ENCODE data around the gene LDAH. TPM values are rescaled to one million over a fixed set of nuclear protein-coding genes. Genes with fewer than 3 reads are reported as not detected.

The LDAH gene
- total and polyA plus RNA-seq, 2 donors (not counting 3 experiments of a cell fraction or from before 2014, with no cell fraction given), result 12.3 to 24.0 TPM

DNA sequence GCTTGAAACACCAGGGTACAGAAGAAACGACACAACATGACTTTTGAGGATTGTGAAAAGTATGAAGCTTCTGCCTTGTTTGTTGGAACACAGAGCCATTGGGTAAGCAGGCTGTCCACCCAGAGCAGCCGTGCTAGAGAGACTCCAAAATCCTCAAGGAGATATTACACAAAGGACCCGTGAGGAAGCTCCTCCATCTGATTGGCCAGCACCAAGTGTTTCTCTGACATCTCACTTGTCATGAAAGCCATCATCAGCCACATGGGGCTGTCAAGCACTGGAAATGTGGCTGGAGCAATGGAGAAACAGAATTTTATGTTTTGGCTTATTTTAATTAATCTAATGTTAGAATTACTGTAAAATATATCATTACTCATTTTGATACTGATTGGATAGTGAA, 29.8 kb upstream of the LDAH start:
- H4K20me1 ChIP-seq (replicated peaks; ENCODE audit: control insufficient read depth, extremely low read depth, insufficient read depth, low read length), result no peaks in the 10 kb centered on the region
- no peaks in the 10 kb centered on the region for H3K9me1 ChIP-seq (replicated peaks; ENCODE audit: control insufficient read depth, extremely low read depth, insufficient read depth, low read length)
- no peak for DNase-seq (ENCODE audit: low read depth, low spot score)
- ChIA-PET CTCF (no interaction called here), POLR2A (no interaction called here)
- no peak overlapping the region for H2AFZ ChIP-seq (ENCODE audit: low read depth, low read length)
- no peaks in the 10 kb centered on the region for H3K9me3 ChIP-seq (replicated peaks; ENCODE audit: control insufficient read depth, insufficient read depth, low read length)
- H3K79me2 ChIP-seq (ENCODE audit: control insufficient read depth, insufficient read depth, low read length), result no peaks in the 10 kb centered on the region
- no peaks in the 10 kb centered on the region for H3K4me1 ChIP-seq (ENCODE audit: control insufficient read depth, extremely low read depth, insufficient read depth, low read length)
- no peak for FAIRE-seq
- H3K27me3 ChIP-seq (ENCODE audit: control insufficient read depth in 2 of 2, insufficient read depth in 2 of 2, low read length in 2 of 2), result no peaks in the 10 kb centered on the region
- no peak overlapping the region for H3K4me2 ChIP-seq (ENCODE audit: insufficient read depth, low read length)
- no peak overlapping the region for H3K9ac ChIP-seq (replicated peaks; ENCODE audit: extremely low read depth, insufficient read depth, low read length)
- TF ChIP-seq GATA2 (IDR thresholded peaks at IDR 0.05; ENCODE audit: insufficient read depth, insufficient read length, low read depth, low read length) (no peak), MYC (IDR thresholded peaks at IDR 0.05; ENCODE audit: low read depth, low read length) (no peak), POLR2AphosphoS5 (IDR thresholded peaks at IDR 0.05; ENCODE audit: insufficient read depth, low read depth, low read length) (no peak), MAX (IDR thresholded peaks at IDR 0.05; ENCODE audit: insufficient read depth, insufficient read length) (no peak), POLR2A (IDR thresholded peaks at IDR 0.05; ENCODE audit: low read depth, low read length) (no peak), FOS (IDR thresholded peaks at IDR 0.05; ENCODE audit: borderline replicate concordance, insufficient read depth, low read length) (no peak), EZH2 (IDR thresholded peaks at IDR 0.05; ENCODE audit: borderline replicate concordance, low read depth, low read length, severe bottlenecking) (no peak), JUN (IDR thresholded peaks at IDR 0.05; ENCODE audit: borderline replicate concordance, insufficient read depth, insufficient read length, low read depth) (no peak)
- TF ChIP-seq, protein P1, sequence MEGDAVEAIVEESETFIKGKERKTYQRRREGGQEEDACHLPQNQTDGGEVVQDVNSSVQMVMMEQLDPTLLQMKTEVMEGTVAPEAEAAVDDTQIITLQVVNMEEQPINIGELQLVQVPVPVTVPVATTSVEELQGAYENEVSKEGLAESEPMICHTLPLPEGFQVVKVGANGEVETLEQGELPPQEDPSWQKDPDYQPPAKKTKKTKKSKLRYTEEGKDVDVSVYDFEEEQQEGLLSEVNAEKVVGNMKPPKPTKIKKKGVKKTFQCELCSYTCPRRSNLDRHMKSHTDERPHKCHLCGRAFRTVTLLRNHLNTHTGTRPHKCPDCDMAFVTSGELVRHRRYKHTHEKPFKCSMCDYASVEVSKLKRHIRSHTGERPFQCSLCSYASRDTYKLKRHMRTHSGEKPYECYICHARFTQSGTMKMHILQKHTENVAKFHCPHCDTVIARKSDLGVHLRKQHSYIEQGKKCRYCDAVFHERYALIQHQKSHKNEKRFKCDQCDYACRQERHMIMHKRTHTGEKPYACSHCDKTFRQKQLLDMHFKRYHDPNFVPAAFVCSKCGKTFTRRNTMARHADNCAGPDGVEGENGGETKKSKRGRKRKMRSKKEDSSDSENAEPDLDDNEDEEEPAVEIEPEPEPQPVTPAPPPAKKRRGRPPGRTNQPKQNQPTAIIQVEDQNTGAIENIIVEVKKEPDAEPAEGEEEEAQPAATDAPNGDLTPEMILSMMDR (IDR thresholded peaks at IDR 0.05; ENCODE audit: extremely low read depth in 1 of 2, insufficient read depth in 1 of 2, low read depth in 1 of 2, low read length in 2 of 2), result no peak
- H3K27ac ChIP-seq (ENCODE audit: insufficient read depth, low read depth, low read length), result no peak overlapping the region
- H3K4me3 ChIP-seq (replicated peaks in 1 of 3; ENCODE audit: insufficient read depth in 1 of 3, low read depth in 1 of 3, low read length in 3 of 3), result no peak overlapping the region
- dilution Hi-C loops (cut with MboI; ENCODE audit: extremely low pct_ligation_motif_present, low sequenced_read_pairs), result no loop called here
- intact Hi-C loops (cut with micrococcal nuclease), result no loop called here
- no TSS peak for BruUV-seq (replicated peaks)
- no peaks in the 10 kb centered on the region for H3K36me3 ChIP-seq (ENCODE audit: control insufficient read depth in 2 of 2, extremely low read depth in 1 of 2, insufficient read depth in 2 of 2, low read length in 2 of 2)

Data from endothelial cell of umbilical vein (primary cell).